Left ventricle myocardium inferior (tissue), 1 donor: ENCODE measurements around the gene IKZF2. TPM values are rescaled to one million over a fixed set of nuclear protein-coding genes. Genes with fewer than 3 reads are reported as not detected.

Source experiments
- DNase-seq: peaks from one replicate; pipeline ENCODE4 v3.0.0-alpha.2; 2020
- H3K27ac ChIP-seq: fragments of 200-600 bp; replicated peaks from 2 replicates; pipeline ENCODE4 v1.8.0; 2021
- H3K27me3 ChIP-seq: fragments of 200-600 bp; 2 replicates; pipeline ENCODE4 v1.8.0; 2021; ENCODE audit warnings: low read depth
- H3K36me3 ChIP-seq: fragments of 200-600 bp; 2 replicates; pipeline ENCODE4 v1.8.0; 2021
- H3K4me1 ChIP-seq: fragments of 200-600 bp; 2 replicates; pipeline ENCODE4 v1.8.0; 2021
- H3K4me3 ChIP-seq: fragments of 200-600 bp; 2 replicates; pipeline ENCODE4 v1.8.0; 2021; ENCODE audit warnings: mild to moderate bottlenecking, moderate library complexity
- H3K9me3 ChIP-seq: fragments of 200-600 bp; replicated peaks from 2 replicates; pipeline ENCODE4 v1.8.0; 2021
- intact Hi-C: fragments of 100-400 bp; cut with micrococcal nuclease; formaldehyde crosslinking; loops from one replicate; pipeline ENCODE4 v1.11.0; 2022
- total RNA-seq: library from RNA; stranded (reverse); fragmentation: NEBNext Ultra II Directional; extraction: Animal tissue kit (Norgen Biotek cat#: 25700); gene quantifications from one replicate; pipeline ENCODE4 v1.2.1, GENCODE V29; 2021
- TF ChIP-seq, protein P1 (sequence below): fragments of 200-600 bp; IDR thresholded peaks from 2 replicates; pipeline ENCODE4 v1.8.0; 2021; ENCODE audit warnings: antibody characterized with exemption, mild to moderate bottlenecking, borderline replicate concordance
- donor health status: DM: no; HTN: yes; CAD: no; lungs with severe emphysema.

IKZF2 gene
- total RNA-seq, 1 donor from 2014 or later: 6.8 TPM

- Histone ChIP-seq H3K27ac (no peak overlapping the region), H3K4me1 (peaks cover 54% of the 10 kb centered on the region), H3K4me3 (no peak overlapping the region), H3K9me3 (no peaks in the 10 kb centered on the region), H3K27me3 (no peaks in the 10 kb centered on the region), H3K36me3 (no peaks in the 10 kb centered on the region)
- no peak for DNase-seq
- TF ChIP-seq, protein P1, sequence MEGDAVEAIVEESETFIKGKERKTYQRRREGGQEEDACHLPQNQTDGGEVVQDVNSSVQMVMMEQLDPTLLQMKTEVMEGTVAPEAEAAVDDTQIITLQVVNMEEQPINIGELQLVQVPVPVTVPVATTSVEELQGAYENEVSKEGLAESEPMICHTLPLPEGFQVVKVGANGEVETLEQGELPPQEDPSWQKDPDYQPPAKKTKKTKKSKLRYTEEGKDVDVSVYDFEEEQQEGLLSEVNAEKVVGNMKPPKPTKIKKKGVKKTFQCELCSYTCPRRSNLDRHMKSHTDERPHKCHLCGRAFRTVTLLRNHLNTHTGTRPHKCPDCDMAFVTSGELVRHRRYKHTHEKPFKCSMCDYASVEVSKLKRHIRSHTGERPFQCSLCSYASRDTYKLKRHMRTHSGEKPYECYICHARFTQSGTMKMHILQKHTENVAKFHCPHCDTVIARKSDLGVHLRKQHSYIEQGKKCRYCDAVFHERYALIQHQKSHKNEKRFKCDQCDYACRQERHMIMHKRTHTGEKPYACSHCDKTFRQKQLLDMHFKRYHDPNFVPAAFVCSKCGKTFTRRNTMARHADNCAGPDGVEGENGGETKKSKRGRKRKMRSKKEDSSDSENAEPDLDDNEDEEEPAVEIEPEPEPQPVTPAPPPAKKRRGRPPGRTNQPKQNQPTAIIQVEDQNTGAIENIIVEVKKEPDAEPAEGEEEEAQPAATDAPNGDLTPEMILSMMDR: no peak
- intact Hi-C loops: no loop called here
Measured at GRCh38 chr2:213101109-213101508, 50.3 kb downstream of the IKZF2 start.

GRCh38 chr2:213098612-213099011 is 52.8 kb downstream of the IKZF2 start:
- peaks cover 41% of the 10 kb centered on the region for H3K4me1 ChIP-seq
- no peak for DNase-seq
- no peak overlapping the region for H3K4me3 ChIP-seq
- TF ChIP-seq, protein P1: no peak
- no peaks in the 10 kb centered on the region for H3K36me3 ChIP-seq
- no peaks in the 10 kb centered on the region for H3K27me3 ChIP-seq
- H3K9me3 ChIP-seq: no peaks in the 10 kb centered on the region
- H3K27ac ChIP-seq: peak overlapping the region; percentile 69
- intact Hi-C loops: no loop called here

GRCh38 chr2:213091765-213092164 is 59.6 kb downstream of the IKZF2 start:
- Histone ChIP-seq H3K4me3 (no peak overlapping the region), H3K4me1 (peaks cover 7% of the 10 kb centered on the region), H3K27ac (no peak overlapping the region), H3K27me3 (no peaks in the 10 kb centered on the region), H3K36me3 (no peaks in the 10 kb centered on the region), H3K9me3 (no peaks in the 10 kb centered on the region)
- TF ChIP-seq, protein P1: no peak
- DNase-seq: no peak
- intact Hi-C loops: no loop called here

- intact Hi-C loops: no loop called here
- Histone ChIP-seq H3K4me3 (no peak overlapping the region), H3K9me3 (no peaks in the 10 kb centered on the region), H3K27me3 (no peaks in the 10 kb centered on the region), H3K4me1 (peaks cover 16% of the 10 kb centered on the region), H3K27ac (no peak overlapping the region), H3K36me3 (no peaks in the 10 kb centered on the region)
- no peak for DNase-seq
- TF ChIP-seq, protein P1: no peak
Measured at GRCh38 chr2:213090772-213091171, 60.6 kb downstream of the IKZF2 start.

DNA sequence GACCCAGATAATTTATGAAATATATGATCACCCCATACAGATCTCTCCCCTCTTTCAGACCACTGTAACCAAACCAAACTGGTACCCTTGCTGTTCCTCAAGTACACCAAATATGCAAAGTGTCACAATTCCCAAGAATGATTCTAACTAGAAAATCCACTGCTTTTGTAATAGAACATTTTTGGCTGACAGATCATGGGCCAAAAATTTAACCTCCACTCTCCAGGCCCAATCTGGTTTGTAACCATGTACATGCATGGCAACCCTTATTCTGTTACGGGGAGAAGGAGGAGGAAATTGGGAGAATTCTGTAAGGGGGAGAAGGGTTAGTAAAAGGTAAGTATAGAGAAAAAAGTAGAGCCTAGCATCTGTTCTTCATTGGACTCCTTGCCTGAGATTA is 62.0 kb downstream of the IKZF2 start:
- no peak for DNase-seq
- intact Hi-C loops: no loop called here
- no peak overlapping the region for H3K27ac ChIP-seq

More for the DNA sequence above, 62.0 kb downstream of the IKZF2 start:
- Histone ChIP-seq H3K36me3 (no peaks in the 10 kb centered on the region), H3K27me3 (no peaks in the 10 kb centered on the region), H3K9me3 (no peaks in the 10 kb centered on the region), H3K4me1 (peaks cover 21% of the 10 kb centered on the region), H3K4me3 (no peak overlapping the region)
- TF ChIP-seq, protein P1: no peak
